Activated CD8-positive, alpha-beta memory T cell treated with anti-CD3 and anti-CD28 coated beads for 4 hours (primary cell): ENCODE results near the gene GPBP1L1.

Source experiments
- DNase-seq, 2 donors: peaks; one replicate each; pipeline ENCODE4 v3.0.0-alpha.2; 2020; ENCODE audit warnings: low read depth in 2 of 2

GPBP1L1 gene

DNA sequence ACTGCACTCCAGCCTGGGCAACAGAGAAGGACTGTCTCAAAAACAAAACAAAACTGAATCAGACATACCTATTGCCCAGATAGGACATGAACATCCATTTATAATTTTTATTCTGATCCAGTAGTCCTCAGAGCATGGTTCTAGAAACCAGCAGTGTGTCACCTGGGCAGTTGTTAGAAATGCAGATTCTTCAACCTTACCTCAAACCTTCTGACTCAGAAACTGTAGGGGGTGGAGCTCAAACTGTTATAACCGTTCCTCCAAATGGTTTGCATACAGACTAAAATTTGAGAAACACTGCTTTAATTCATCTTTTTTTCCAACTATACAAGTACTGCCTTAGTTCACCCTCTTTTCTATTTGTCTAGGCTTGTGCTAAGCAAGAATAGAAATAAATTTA, 96.5 kb downstream of the GPBP1L1 start:
- no peak for DNase-seq

- no peak for DNase-seq
These were observed 99.6 kb downstream of the GPBP1L1 start for GRCh38 chr1:45586769-45587168.

GRCh38 chr1:45585496-45586075, 100.7 kb downstream of the GPBP1L1 start:
- no peak for DNase-seq

DNA sequence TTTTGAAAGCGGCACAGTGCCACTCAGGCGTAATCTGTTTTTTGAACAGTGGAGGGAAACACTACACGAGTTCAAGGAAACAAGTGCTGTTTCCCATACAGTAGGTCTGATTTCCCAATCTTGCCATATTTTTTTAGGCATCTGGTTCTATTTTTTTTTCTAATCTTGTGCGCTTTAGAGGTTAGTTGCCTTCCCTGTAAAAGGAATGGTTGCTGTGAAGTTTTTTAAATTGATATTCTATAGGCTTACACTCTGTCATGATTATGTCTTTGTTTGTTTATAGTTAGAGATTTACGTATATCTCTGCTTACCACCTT, 101.3 kb downstream of the GPBP1L1 start:
- no peak for DNase-seq

GRCh38 chr1:45584351-45585109, 101.8 kb downstream of the GPBP1L1 start:
- DNase-seq = peak; percentile 70

GRCh38 chr1:45583666-45584350, 102.5 kb downstream of the GPBP1L1 start, which contains the start of gene NASP:
NASP (plus strand) TSS chr1:45584041; CDS start chr1:45584147, 106 bp downstream.
- DNase-seq = peak; percentile 81 to 89

DNA sequence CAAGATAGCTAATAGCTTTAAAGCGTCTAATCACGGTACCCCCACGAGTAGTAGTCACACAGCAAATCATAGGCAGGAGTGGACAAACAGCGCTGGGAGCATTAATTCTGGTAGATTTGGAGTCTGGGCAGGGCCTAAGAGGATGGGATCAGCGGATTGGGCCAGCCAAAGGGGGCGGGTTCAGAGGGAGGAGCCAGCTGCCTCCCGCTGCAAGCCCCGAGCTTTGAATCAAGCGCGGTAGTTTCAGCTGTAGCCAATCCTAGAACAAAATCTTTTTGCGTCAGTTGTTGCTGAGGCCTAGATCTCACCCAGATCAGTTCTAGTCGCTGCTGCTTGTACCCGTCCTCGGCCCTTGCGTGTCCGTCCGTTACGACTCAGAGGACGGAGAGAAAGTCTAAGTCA, 103.1 kb downstream of the GPBP1L1 start:
- peak; percentile 86 to 92 for DNase-seq
